Testis (tissue), 2 donors: ENCODE data around the gene IPP.

ENCODE experiments used
- CTCF ChIP-seq, 3 experiments: fragments of 450-650 bp in 2 of 3; fragments of 200-600 bp in 1 of 3; sonication (generic) in 1 of 3; IDR thresholded peaks; one replicate each; pipeline ENCODE4 v1.5.1; 2016 to 2019; ENCODE audit warnings: antibody characterized with exemption in 3 of 3, mild to moderate bottlenecking in 2 of 3, moderate library complexity in 1 of 3
- POLR2A ChIP-seq: fragments of 450-650 bp; IDR thresholded peaks from one replicate; pipeline ENCODE4 v1.6.1; 2017; ENCODE audit warnings: antibody characterized with exemption, mild to moderate bottlenecking, moderate library complexity

GRCh38 chr1:45682942-45683341 is 67.5 kb downstream of the IPP start:
- TF ChIP-seq CTCF (IDR thresholded peaks at IDR 0.05) (no peak), POLR2A (no peak)
